A549 (cell line): Measurements from ENCODE around the gene SLCO4C1. TPM values are rescaled to one million over a fixed set of nuclear protein-coding genes. Genes with fewer than 3 reads are reported as not detected.

Experiments
- ATAC-seq, 2 experiments: fragments of 200-7000 bp in 1 of 2; fragments of >200 bp in 1 of 2; cut with Nextera tagmentation in 1 of 2; cut with Tn5 transposase in 1 of 2; 3 replicates each; pipeline versions ENCODE4 v1.8.0 to v1.9.1; 2018 to 2020; ENCODE audit warnings: mild to moderate bottlenecking in 1 of 2, moderate library complexity in 1 of 2
- CTCF ChIA-PET: fragments of 300-600 bp; sonication (Branson Sonifier 250); formaldehyde crosslinking; extraction: SDS; loops from one replicate; lab custom pipeline; 2021; ENCODE audit warnings: antibody characterized with exemption, inconsistent platforms; lab: Yijun Ruan, JAX
- POLR2A ChIA-PET: fragments of 350-600 bp; formaldehyde crosslinking; extraction: SDS; loops from one replicate; lab custom pipeline; 2021; ENCODE audit warnings: antibody characterized with exemption, inconsistent platforms; lab: Yijun Ruan, JAX
- DNase-seq, 2 experiments: peaks; one replicate each; pipeline versions ENCODE4 v3.0.0 to v3.0.0-alpha.2; 2011 to 2016; ENCODE audit warnings: low read depth in 1 of 2, low spot score in 1 of 2
- FAIRE-seq: peaks from 2 replicates; lab custom pipeline; 2011; peaks lifted over from hg19 to GRCh38; lab: Jason Lieb, UNC
- H3K27ac ChIP-seq, 2 experiments: fragments of >200 bp; sonication (Bioruptor Twin); formaldehyde crosslinking; 3 replicates each; pipeline ENCODE4 v1.5.1; 2016 to 2017
- H3K4me1 ChIP-seq: fragments of >200 bp; sonication (Bioruptor Twin); formaldehyde crosslinking; 3 replicates; pipeline ENCODE4 v1.6.1; 2016
- H3K4me2 ChIP-seq: fragments of >200 bp; sonication (Bioruptor Twin); formaldehyde crosslinking; 3 replicates; pipeline ENCODE4 v1.6.1; 2016
- H3K4me3 ChIP-seq: fragments of >200 bp; sonication (Bioruptor Twin); formaldehyde crosslinking; 3 replicates; pipeline ENCODE4 v1.5.1; 2016
- H3K9me3 ChIP-seq: fragments of >200 bp; sonication (Bioruptor Twin); formaldehyde crosslinking; 3 replicates; pipeline ENCODE4 v1.6.1; 2016
- BHLHE40 ChIP-seq: IDR thresholded peaks from 2 replicates; pipeline ENCODE4 v1.6.1; 2012; ENCODE audit warnings: low read depth, low read length, inconsistent platforms
- EP300 ChIP-seq, 2 experiments: fragments of >200 bp; sonication (Bioruptor Twin); formaldehyde crosslinking; IDR thresholded peaks; 2 replicates in 1 of 2; 3 replicates in 1 of 2; pipeline ENCODE4 v1.6.1; 2016 to 2017
- FOSB ChIP-seq: fragments of 250-450 bp; sonication (Bioruptor Pico); IDR thresholded peaks from 2 replicates; pipeline ENCODE4 v1.5.0; 2020; ENCODE audit warnings: mild to moderate bottlenecking, moderate library complexity
- HDAC2 ChIP-seq: fragments of 200-600 bp; sonication (generic); IDR thresholded peaks from 2 replicates; pipeline ENCODE4 v1.6.1; 2016
- HOXA7 ChIP-seq: fragments of 250-450 bp; sonication (Bioruptor Pico); IDR thresholded peaks from 2 replicates; pipeline ENCODE4 v1.5.0; 2020; ENCODE audit warnings: mild to moderate bottlenecking, moderate library complexity
- JUNB ChIP-seq: fragments of >200 bp; sonication (Bioruptor Twin); formaldehyde crosslinking; IDR thresholded peaks from 2 replicates; pipeline ENCODE4 v1.6.1; 2016
- MYC ChIP-seq: IDR thresholded peaks from 2 replicates; pipeline ENCODE4 v1.6.1; 2012; ENCODE audit warnings: mild to moderate bottlenecking, inconsistent platforms, low read length, improper control_type of control experiment, borderline replicate concordance
- NFE2L2 ChIP-seq: fragments of 150-350 bp; conservative IDR thresholded peaks from 2 replicates; pipeline ENCODE4 v1.6.1; 2014; ENCODE audit warnings: low read length
- POLR2AphosphoS2 ChIP-seq: conservative IDR thresholded peaks from 2 replicates; pipeline ENCODE4 v1.6.1; 2012; ENCODE audit warnings: low read length, improper control_type of control experiment, inconsistent platforms
- RAD21 ChIP-seq, 2 experiments: fragments of >200 bp in 1 of 2; sonication (Bioruptor Twin) in 1 of 2; formaldehyde crosslinking in 1 of 2; IDR thresholded peaks in 1 of 2; conservative IDR thresholded peaks in 1 of 2; 2 replicates in 1 of 2; 3 replicates in 1 of 2; pipeline ENCODE4 v1.6.1; 2012 to 2018; ENCODE audit warnings: inconsistent platforms in 1 of 2
- RFX5 ChIP-seq: fragments of 450-650 bp; IDR thresholded peaks from 2 replicates; pipeline ENCODE4 v1.7.1; 2014; ENCODE audit warnings: antibody characterized with exemption, mild to moderate bottlenecking, moderate library complexity
- SMC3 ChIP-seq: fragments of >200 bp; sonication (Bioruptor Twin); formaldehyde crosslinking; IDR thresholded peaks from 3 replicates; pipeline ENCODE4 v1.6.1; 2018; ENCODE audit warnings: inconsistent platforms
- SREBF2 ChIP-seq: fragments of 450-650 bp; IDR thresholded peaks from 2 replicates; pipeline ENCODE4 v1.6.1; 2014; ENCODE audit warnings: mild to moderate bottlenecking, moderate library complexity
- WGBS: methylation state at CpG from one replicate; pipeline ENCODE4 v1.1.6; 2017; ENCODE audit errors: missing lambda C conversion rate; 5-methylcytosine and 5-hydroxymethylcytosine counted together
- polyA minus RNA-seq: library from RNA; depleted of rRNA, polyadenylated mRNA; stranded (reverse); fragments of >200 nt; gene quantifications from 2 replicates; pipeline ENCODE4 v1.2.3, GENCODE V29; 2011; rRNA and poly(A)+ RNA removed
- polyA plus RNA-seq, 4 experiments: library from polyadenylated mRNA; depleted of rRNA in 3 of 4; stranded (reverse); fragments of >200 nt; fragmentation: RNase III in 1 of 4; extraction: RNeasy Plus Mini Kit Qiagen cat#74134 plus additional on column Dnase treatment in 1 of 4; gene quantifications; 2 replicates in 3 of 4; 3 replicates in 1 of 4; pipeline ENCODE4 v1.2.3, GENCODE V29; 2011 to 2017
- TF ChIP-seq, protein P1 (sequence below): fragments of >200 bp; sonication (Bioruptor Twin); formaldehyde crosslinking; IDR thresholded peaks from 3 replicates; pipeline ENCODE4 v1.5.1; 2016
- TF ChIP-seq, protein P2 (sequence below): IDR thresholded peaks from 2 replicates; pipeline ENCODE4 v1.6.1; 2012; ENCODE audit warnings: low read depth, borderline replicate concordance
- TF ChIP-seq, protein P3 (sequence below): IDR thresholded peaks from 2 replicates; pipeline ENCODE4 v1.6.1; 2012
- TF ChIP-seq, protein P4 (sequence below): fragments of 250-450 bp; sonication (Bioruptor Pico); IDR thresholded peaks from 2 replicates; pipeline ENCODE4 v1.5.0; 2021; ENCODE audit warnings: mild to moderate bottlenecking, moderate library complexity, borderline replicate concordance
- TF ChIP-seq, protein P5 (sequence below): fragments of 200-600 bp; sonication (generic); IDR thresholded peaks from 2 replicates; pipeline ENCODE4 v1.6.1; 2016; ENCODE audit warnings: antibody characterized with exemption, mild to moderate bottlenecking, moderate library complexity

SLCO4C1 gene, protein sequence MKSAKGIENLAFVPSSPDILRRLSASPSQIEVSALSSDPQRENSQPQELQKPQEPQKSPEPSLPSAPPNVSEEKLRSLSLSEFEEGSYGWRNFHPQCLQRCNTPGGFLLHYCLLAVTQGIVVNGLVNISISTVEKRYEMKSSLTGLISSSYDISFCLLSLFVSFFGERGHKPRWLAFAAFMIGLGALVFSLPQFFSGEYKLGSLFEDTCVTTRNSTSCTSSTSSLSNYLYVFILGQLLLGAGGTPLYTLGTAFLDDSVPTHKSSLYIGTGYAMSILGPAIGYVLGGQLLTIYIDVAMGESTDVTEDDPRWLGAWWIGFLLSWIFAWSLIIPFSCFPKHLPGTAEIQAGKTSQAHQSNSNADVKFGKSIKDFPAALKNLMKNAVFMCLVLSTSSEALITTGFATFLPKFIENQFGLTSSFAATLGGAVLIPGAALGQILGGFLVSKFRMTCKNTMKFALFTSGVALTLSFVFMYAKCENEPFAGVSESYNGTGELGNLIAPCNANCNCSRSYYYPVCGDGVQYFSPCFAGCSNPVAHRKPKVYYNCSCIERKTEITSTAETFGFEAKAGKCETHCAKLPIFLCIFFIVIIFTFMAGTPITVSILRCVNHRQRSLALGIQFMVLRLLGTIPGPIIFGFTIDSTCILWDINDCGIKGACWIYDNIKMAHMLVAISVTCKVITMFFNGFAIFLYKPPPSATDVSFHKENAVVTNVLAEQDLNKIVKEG
- 0.09 and 0.10 TPM in 2 replicates for polyA plus RNA-seq (2011; rRNA removed)
- not detected in 2 replicates for polyA plus RNA-seq (2012; cell fraction: cytosol; rRNA removed)
- polyA plus RNA-seq (2012; cell fraction: nucleus; rRNA removed) = not detected in 2 replicates
- polyA plus RNA-seq (2017; fragmentation: RNase III; extraction: RNeasy Plus Mini Kit Qiagen cat#74134 plus additional on column Dnase treatment) = 0.04 to 0.06 TPM in 2 of 3 replicates, not detected in the other
- 0.05 TPM in 1 of 2 replicates, not detected in the other for polyA minus RNA-seq

DNA sequence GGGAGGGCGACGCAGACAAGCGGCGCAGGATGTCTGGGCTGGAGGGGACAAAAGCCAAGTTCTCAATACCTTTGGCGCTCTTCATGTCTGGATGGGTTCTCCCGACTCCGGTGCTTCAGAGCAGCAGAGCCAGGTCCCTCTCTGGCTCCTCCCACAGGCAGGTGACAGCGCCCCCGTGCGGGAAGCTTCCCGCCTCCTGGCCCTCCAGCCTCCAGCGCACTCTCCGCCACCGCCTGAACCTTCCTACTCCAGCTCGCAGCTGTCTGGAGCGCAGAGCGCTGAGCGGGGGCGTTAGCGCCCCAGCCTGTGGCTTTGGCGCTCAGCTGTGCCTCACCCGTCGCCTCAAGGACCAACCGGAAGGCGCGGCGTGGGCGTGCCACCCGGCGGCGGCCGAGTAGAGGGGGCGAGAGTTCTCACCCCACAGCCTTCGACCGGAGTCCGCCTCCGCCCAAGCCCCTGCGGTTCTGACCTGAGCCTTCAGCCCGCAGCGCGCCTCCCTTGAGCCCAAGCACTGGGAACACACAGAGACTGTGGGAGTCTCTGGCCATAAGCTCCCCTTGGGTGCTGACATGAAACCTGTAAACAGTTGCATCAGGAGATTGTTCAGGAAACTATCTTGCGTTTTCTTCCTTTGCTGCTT is at the start of gene SLCO4C1:
Gene SLCO4C1 (minus strand): TSS at position 107 of the 640 bp plus-strand sequence. CDS start 22 bp downstream, at position 85.
- no peaks in the 10 kb centered on the region for H3K9me3 ChIP-seq
- ATAC-seq (peak; percentile 99 to 100), FAIRE-seq (no peak), DNase-seq (peak; percentile 61 to 78)
- peak within 1 kb of the TSS; percentile 38 to 78; a peak in 4 of 6 replicates for H3K27ac ChIP-seq
- ChIA-PET POLR2A (no interaction called here), CTCF (interaction anchor here (0.6 to 1.7 kb wide), 7 partner anchors 17 to 277 kb away, joined by 3 to 4 read pairs (median 3); no protein-coding TSS in a partner anchor)
- H3K4me2 ChIP-seq = peak within 1 kb of the TSS; percentile 95
- TF ChIP-seq RAD21 (conservative IDR thresholded peaks at IDR 0.05 in 1 of 2, IDR thresholded peaks at IDR 0.05 in 1 of 2) = peak; percentile 20 to 24; a peak in 2 of 5 replicates
- no peak for TF ChIP-seq MYC
- TF ChIP-seq, protein P1, sequence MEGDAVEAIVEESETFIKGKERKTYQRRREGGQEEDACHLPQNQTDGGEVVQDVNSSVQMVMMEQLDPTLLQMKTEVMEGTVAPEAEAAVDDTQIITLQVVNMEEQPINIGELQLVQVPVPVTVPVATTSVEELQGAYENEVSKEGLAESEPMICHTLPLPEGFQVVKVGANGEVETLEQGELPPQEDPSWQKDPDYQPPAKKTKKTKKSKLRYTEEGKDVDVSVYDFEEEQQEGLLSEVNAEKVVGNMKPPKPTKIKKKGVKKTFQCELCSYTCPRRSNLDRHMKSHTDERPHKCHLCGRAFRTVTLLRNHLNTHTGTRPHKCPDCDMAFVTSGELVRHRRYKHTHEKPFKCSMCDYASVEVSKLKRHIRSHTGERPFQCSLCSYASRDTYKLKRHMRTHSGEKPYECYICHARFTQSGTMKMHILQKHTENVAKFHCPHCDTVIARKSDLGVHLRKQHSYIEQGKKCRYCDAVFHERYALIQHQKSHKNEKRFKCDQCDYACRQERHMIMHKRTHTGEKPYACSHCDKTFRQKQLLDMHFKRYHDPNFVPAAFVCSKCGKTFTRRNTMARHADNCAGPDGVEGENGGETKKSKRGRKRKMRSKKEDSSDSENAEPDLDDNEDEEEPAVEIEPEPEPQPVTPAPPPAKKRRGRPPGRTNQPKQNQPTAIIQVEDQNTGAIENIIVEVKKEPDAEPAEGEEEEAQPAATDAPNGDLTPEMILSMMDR = peak; percentile 73
- TF ChIP-seq, protein P2, sequence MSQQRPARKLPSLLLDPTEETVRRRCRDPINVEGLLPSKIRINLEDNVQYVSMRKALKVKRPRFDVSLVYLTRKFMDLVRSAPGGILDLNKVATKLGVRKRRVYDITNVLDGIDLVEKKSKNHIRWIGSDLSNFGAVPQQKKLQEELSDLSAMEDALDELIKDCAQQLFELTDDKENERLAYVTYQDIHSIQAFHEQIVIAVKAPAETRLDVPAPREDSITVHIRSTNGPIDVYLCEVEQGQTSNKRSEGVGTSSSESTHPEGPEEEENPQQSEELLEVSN = peak; percentile 70
- TF ChIP-seq, protein P3, sequence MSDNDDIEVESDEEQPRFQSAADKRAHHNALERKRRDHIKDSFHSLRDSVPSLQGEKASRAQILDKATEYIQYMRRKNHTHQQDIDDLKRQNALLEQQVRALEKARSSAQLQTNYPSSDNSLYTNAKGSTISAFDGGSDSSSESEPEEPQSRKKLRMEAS = peak; percentile 69
- TF ChIP-seq, protein P4, sequence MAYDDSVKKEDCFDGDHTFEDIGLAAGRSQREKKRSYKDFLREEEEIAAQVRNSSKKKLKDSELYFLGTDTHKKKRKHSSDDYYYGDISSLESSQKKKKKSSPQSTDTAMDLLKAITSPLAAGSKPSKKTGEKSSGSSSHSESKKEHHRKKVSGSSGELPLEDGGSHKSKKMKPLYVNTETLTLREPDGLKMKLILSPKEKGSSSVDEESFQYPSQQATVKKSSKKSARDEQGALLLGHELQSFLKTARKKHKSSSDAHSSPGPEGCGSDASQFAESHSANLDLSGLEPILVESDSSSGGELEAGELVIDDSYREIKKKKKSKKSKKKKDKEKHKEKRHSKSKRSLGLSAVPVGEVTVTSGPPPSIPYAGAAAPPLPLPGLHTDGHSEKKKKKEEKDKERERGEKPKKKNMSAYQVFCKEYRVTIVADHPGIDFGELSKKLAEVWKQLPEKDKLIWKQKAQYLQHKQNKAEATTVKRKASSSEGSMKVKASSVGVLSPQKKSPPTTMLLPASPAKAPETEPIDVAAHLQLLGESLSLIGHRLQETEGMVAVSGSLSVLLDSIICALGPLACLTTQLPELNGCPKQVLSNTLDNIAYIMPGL (CRISPR knock-in tag) = no peak
- TF ChIP-seq HDAC2 = no peak
- peak; percentile 24; the same call in 1 of the 3 replicates for TF ChIP-seq SMC3
- WGBS = 5% methylated on average over 35 of the region's 42 CpGs
- H3K4me3 ChIP-seq = peak within 1 kb of the TSS; percentile 51
- no peaks in the 10 kb centered on the region for H3K4me1 ChIP-seq

DNA sequence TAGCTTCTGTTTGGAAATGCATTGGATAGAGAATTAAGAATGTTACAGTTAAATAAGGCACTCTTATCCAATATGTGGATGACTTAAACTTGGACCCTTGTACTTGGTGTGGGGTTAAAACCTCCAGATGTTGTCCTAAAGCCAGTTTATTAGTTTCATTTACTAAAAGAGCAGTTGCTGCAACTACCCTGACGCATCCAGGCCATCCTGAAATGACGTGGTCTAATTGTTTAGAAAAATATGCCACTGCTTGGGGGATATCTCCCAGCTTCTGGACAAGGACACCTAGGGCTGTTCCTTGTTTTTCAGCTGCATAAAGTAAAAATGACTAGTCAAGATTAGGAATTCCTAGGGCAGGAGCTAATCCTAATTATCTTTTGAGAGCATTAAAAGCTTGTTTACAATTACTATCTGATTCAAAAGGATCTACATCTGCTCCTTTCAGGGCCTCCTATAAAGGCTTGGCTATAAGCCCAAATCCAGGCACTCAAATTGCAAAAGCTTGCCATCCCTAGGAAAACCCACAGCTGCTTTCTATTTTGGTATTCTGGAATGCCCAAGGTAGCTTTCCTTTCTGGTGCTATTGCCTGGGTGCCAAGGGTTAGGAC is 45.7 kb upstream of the SLCO4C1 start:
- Histone ChIP-seq H3K9me3 (no peaks in the 10 kb centered on the region), H3K27ac (no peak overlapping the region), H3K4me3 (no peak overlapping the region), H3K4me1 (no peaks in the 10 kb centered on the region), H3K4me2 (no peak overlapping the region)
- WGBS = 13% methylated on average over 2 of the region's 2 CpGs
- ATAC-seq (no peak), DNase-seq (no peak), FAIRE-seq (no peak)
- ChIA-PET CTCF (no interaction called here), POLR2A (no interaction called here)
- TF ChIP-seq SREBF2 = no peak
- TF ChIP-seq, protein P5, sequence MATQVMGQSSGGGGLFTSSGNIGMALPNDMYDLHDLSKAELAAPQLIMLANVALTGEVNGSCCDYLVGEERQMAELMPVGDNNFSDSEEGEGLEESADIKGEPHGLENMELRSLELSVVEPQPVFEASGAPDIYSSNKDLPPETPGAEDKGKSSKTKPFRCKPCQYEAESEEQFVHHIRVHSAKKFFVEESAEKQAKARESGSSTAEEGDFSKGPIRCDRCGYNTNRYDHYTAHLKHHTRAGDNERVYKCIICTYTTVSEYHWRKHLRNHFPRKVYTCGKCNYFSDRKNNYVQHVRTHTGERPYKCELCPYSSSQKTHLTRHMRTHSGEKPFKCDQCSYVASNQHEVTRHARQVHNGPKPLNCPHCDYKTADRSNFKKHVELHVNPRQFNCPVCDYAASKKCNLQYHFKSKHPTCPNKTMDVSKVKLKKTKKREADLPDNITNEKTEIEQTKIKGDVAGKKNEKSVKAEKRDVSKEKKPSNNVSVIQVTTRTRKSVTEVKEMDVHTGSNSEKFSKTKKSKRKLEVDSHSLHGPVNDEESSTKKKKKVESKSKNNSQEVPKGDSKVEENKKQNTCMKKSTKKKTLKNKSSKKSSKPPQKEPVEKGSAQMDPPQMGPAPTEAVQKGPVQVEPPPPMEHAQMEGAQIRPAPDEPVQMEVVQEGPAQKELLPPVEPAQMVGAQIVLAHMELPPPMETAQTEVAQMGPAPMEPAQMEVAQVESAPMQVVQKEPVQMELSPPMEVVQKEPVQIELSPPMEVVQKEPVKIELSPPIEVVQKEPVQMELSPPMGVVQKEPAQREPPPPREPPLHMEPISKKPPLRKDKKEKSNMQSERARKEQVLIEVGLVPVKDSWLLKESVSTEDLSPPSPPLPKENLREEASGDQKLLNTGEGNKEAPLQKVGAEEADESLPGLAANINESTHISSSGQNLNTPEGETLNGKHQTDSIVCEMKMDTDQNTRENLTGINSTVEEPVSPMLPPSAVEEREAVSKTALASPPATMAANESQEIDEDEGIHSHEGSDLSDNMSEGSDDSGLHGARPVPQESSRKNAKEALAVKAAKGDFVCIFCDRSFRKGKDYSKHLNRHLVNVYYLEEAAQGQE = no peak
- no peak for TF ChIP-seq NFE2L2
- no peak for TF ChIP-seq HOXA7
- no peak for TF ChIP-seq MYC
- TF ChIP-seq JUNB = no peak
- TF ChIP-seq BHLHE40 = no peak
- TF ChIP-seq EP300 (IDR thresholded peaks at IDR 0.05) = no peak
- TF ChIP-seq, protein P2 = no peak
- TF ChIP-seq HDAC2 = no peak
- no peak for TF ChIP-seq RFX5
- TF ChIP-seq POLR2AphosphoS2 = no peak
- TF ChIP-seq, protein P4 (CRISPR knock-in tag) = no peak
- TF ChIP-seq FOSB (CRISPR knock-in tag) = no peak
